ENCODE measurements around the gene PSMA8.

- TF ChIP-seq CTCF (conservative IDR thresholded peaks at IDR 0.05; ENCODE audit: low read depth, low read length) = no peak
- no peak for TF ChIP-seq EZH2 (IDR thresholded peaks at IDR 0.05; ENCODE audit: borderline replicate concordance, low read depth, low read length, poor library complexity, severe bottlenecking)
Measured at GRCh38 chr18:26210147-26210546, 76.5 kb downstream of the PSMA8 start.

All from A673 (cell line).